ENCODE results near the gene MSLN. TPM values are rescaled to one million over a fixed set of nuclear protein-coding genes. Genes with fewer than 3 reads are reported as not detected.

MSLN gene
- total RNA-seq, 4 donors from 2014 or later, result 4.6 to 30.8 (median 15.7) TPM

DNA sequence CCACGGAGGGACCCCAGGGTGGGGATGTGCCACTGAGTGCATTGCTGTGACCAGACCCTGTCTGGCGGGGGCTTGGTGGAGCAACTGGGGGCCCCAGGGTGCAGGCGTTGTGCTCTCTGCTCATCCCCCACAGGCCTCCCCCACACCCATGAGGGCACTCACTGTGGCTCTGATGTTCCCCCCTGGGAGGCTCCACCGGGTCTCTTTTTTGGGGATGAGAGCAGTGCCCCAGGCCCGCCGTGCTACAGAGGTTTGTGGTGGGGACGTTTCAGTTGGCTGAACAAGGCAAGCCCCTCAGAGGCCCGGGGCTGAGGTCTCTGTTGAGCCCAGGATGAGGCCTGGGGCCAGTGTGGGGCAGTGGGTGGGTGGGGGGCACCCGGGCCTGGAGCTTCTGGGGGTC is 36.8 kb upstream of the MSLN start:
- H3K4me3 ChIP-seq, result no peak overlapping the region
- no peaks in the 10 kb centered on the region for H3K9me3 ChIP-seq
- intact Hi-C loops (cut with DNase I; ENCODE audit: low total_unique reads), result no loop called here
- peaks cover 0 to 26% of the 10 kb centered on the region in 2 donors for H3K27me3 ChIP-seq
- no peaks in the 10 kb centered on the region for H3K36me3 ChIP-seq
- DNase-seq, result no peak
- no peak overlapping the region for H3K27ac ChIP-seq
- no peak for TF ChIP-seq CTCF (IDR thresholded peaks at IDR 0.05)
- no peak for TF ChIP-seq POLR2A (IDR thresholded peaks at IDR 0.05)
- peaks cover 0 to 33% of the 10 kb centered on the region in 2 donors for H3K4me1 ChIP-seq

GRCh38 chr16:724188-725040 is 36.1 kb upstream of the MSLN start:
- Histone ChIP-seq H3K27me3 (peaks cover 0 to 28% of the 10 kb centered on the region in 2 donors), H3K27ac (no peak overlapping the region), H3K4me3 (no peak overlapping the region), H3K9me3 (no peaks in the 10 kb centered on the region), H3K4me1 (peaks cover 0 to 33% of the 10 kb centered on the region in 2 donors), H3K36me3 (no peaks in the 10 kb centered on the region)
- no peak for DNase-seq
- TF ChIP-seq POLR2A (IDR thresholded peaks at IDR 0.05), result no peak
- no peak for TF ChIP-seq CTCF (IDR thresholded peaks at IDR 0.05)
- intact Hi-C loops (cut with DNase I; ENCODE audit: low total_unique reads), result no loop called here

GRCh38 chr16:725041-725376 is 35.5 kb upstream of the MSLN start:
- intact Hi-C loops (cut with DNase I; ENCODE audit: low total_unique reads), result no loop called here
- no peak overlapping the region for H3K4me3 ChIP-seq
- no peak for TF ChIP-seq POLR2A (IDR thresholded peaks at IDR 0.05)
- TF ChIP-seq CTCF (IDR thresholded peaks at IDR 0.05), result no peak
- H3K27ac ChIP-seq, result no peak overlapping the region
- H3K27me3 ChIP-seq, result peaks cover 0 to 28% of the 10 kb centered on the region in 2 donors
- no peak for DNase-seq
- H3K36me3 ChIP-seq, result no peaks in the 10 kb centered on the region
- no peaks in the 10 kb centered on the region for H3K9me3 ChIP-seq
- H3K4me1 ChIP-seq, result peaks cover 0 to 30% of the 10 kb centered on the region in 2 donors

GRCh38 chr16:725463-726187 is 34.9 kb upstream of the MSLN start:
- H3K4me3 ChIP-seq, result no peak overlapping the region
- no peak overlapping the region for H3K27ac ChIP-seq
- intact Hi-C loops (cut with DNase I; ENCODE audit: low total_unique reads), result no loop called here
- no peaks in the 10 kb centered on the region for H3K9me3 ChIP-seq
- TF ChIP-seq CTCF (IDR thresholded peaks at IDR 0.05), result no peak
- H3K4me1 ChIP-seq, result peaks cover 0 to 25% of the 10 kb centered on the region in 2 donors
- peaks cover 0 to 28% of the 10 kb centered on the region in 2 donors for H3K27me3 ChIP-seq
- no peaks in the 10 kb centered on the region for H3K36me3 ChIP-seq
- DNase-seq, result no peak

DNA sequence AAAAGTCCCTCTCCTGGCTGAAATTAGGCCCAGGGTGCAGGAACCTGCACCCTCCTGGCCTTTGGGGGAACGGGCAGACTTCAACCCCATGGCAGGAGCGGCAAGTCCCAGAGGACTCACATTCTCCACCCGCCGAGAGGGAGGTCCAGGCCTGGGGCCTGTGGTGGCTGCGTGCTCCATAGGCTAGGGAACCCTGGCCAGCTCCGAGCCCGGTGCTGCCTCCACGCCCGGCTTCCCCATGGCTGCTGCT is 34.4 kb upstream of the MSLN start:
- no peak overlapping the region for H3K27ac ChIP-seq
- peaks cover 0 to 25% of the 10 kb centered on the region in 2 donors for H3K4me1 ChIP-seq
- TF ChIP-seq POLR2A (IDR thresholded peaks at IDR 0.05), result no peak
- H3K4me3 ChIP-seq, result no peak overlapping the region
- H3K36me3 ChIP-seq, result no peaks in the 10 kb centered on the region
- no peaks in the 10 kb centered on the region for H3K9me3 ChIP-seq
- intact Hi-C loops (cut with DNase I; ENCODE audit: low total_unique reads), result no loop called here
- peaks cover 0 to 28% of the 10 kb centered on the region in 2 donors for H3K27me3 ChIP-seq
- DNase-seq, result no peak

Data from uterus (tissue), 4 donors.